Suprapubic skin (tissue), 4 donors: Measurements from ENCODE around the gene HNRNPH3. TPM values are rescaled to one million over a fixed set of nuclear protein-coding genes. Genes with fewer than 3 reads are reported as not detected.
"Not testable (repeated sequence)": the region's sequence is repeated elsewhere in the genome, so short reads cannot be mapped to it uniquely, and the experiment has no call there.

Source experiments
- DNase-seq, 2 donors: peaks; one replicate each; pipeline ENCODE4 v3.0.0-alpha.2; 2019; ENCODE audit warnings: low spot score in 2 of 2
- H3K27ac ChIP-seq: fragments of 200-600 bp; sonication (generic); one replicate; pipeline ENCODE4 v1.5.1; 2019
- H3K27me3 ChIP-seq: fragments of 200-600 bp; sonication (generic); one replicate; pipeline ENCODE4 v1.5.1; 2019
- H3K36me3 ChIP-seq: fragments of 200-600 bp; sonication (generic); one replicate; pipeline ENCODE4 v1.5.1; 2019
- H3K4me1 ChIP-seq: fragments of 200-600 bp; sonication (generic); one replicate; pipeline ENCODE4 v1.5.1; 2019
- H3K4me3 ChIP-seq: fragments of 200-600 bp; sonication (generic); one replicate; pipeline ENCODE4 v1.5.1; 2019; ENCODE audit warnings: mild to moderate bottlenecking
- H3K9me3 ChIP-seq: fragments of 200-600 bp; sonication (generic); one replicate; pipeline ENCODE4 v1.5.1; 2019
- CTCF ChIP-seq, 2 donors: fragments of 200-600 bp in 1 of 2; fragments of 450-650 bp in 1 of 2; sonication (generic) in 1 of 2; IDR thresholded peaks; one replicate each; pipeline ENCODE4 v1.5.1; 2016 to 2019; ENCODE audit warnings: antibody characterized with exemption in 2 of 2, mild to moderate bottlenecking in 1 of 2, moderate library complexity in 1 of 2
- EP300 ChIP-seq: sonication (generic); formaldehyde crosslinking; IDR thresholded peaks from one replicate; pipeline ENCODE4 v1.6.1; 2017; ENCODE audit warnings: antibody characterized with exemption
- POLR2A ChIP-seq, 2 donors: fragments of 450-650 bp; IDR thresholded peaks; one replicate each; pipeline ENCODE4 v1.6.1; 2017; ENCODE audit warnings: antibody characterized with exemption in 2 of 2, mild to moderate bottlenecking in 2 of 2, moderate library complexity in 2 of 2
- POLR2AphosphoS5 ChIP-seq, 3 donors: sonication (generic); formaldehyde crosslinking; IDR thresholded peaks; one replicate each; pipeline ENCODE4 v1.6.1; 2017; ENCODE audit warnings: antibody characterized with exemption in 3 of 3
- WGBS: methylation state at CpG from one replicate; pipeline ENCODE4 v1.1.5; 2018; 5-methylcytosine and 5-hydroxymethylcytosine counted together
- total RNA-seq, 4 donors: library from RNA; depleted of rRNA; stranded (reverse); fragments of >200 nt; gene quantifications; one replicate each; pipeline ENCODE4 v1.1.0, GENCODE V29; 2016

The HNRNPH3 gene
- total RNA-seq, 4 donors from 2014 or later: 29.0 to 58.5 (median 43.9) TPM

DNA sequence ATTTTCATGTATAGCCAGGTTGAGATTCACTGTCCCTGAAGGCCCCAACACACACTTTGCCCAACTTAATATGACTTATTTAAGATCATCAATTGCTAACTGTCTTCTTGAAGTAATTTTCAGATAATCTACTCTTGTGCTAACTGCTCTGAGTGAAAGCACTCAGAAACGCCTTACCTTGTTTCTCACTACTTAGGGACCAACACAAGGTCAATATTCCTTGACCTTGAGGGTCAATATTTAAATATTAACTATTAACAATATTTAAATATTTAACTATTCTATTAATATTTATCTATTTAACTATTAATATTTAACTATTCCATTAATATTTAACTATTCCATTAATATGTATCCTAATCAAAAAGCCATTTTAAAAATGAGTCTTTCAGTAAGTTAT is 26.0 kb upstream of the HNRNPH3 start:
- no peak overlapping the region for H3K4me3 ChIP-seq

GRCh38 chr10:68310531-68310930 is 21.3 kb upstream of the HNRNPH3 start:
- Histone ChIP-seq H3K27ac (no peak overlapping the region), H3K27me3 (no peaks in the 10 kb centered on the region), H3K36me3 (no peaks in the 10 kb centered on the region), H3K4me1 (no peaks in the 10 kb centered on the region), H3K4me3 (no peak overlapping the region), H3K9me3 (no peaks in the 10 kb centered on the region)
- TF ChIP-seq POLR2AphosphoS5 (IDR thresholded peaks at IDR 0.05) (no peak), POLR2A (IDR thresholded peaks at IDR 0.05) (no peak), CTCF (IDR thresholded peaks at IDR 0.05) (no peak), EP300 (no peak)
- no peak for DNase-seq

More for the DNA sequence above, 26.0 kb upstream of the HNRNPH3 start:
- H3K4me1 ChIP-seq: no peaks in the 10 kb centered on the region
- no peaks in the 10 kb centered on the region for H3K27me3 ChIP-seq
- no peak overlapping the region for H3K27ac ChIP-seq
- H3K36me3 ChIP-seq: no peaks in the 10 kb centered on the region
- TF ChIP-seq POLR2A (IDR thresholded peaks at IDR 0.05) (no peak), POLR2AphosphoS5 (IDR thresholded peaks at IDR 0.05) (no peak), CTCF (IDR thresholded peaks at IDR 0.05) (no peak), EP300 (no peak)
- H3K9me3 ChIP-seq: no peaks in the 10 kb centered on the region
- WGBS: 0% methylated on average over 1 of the region's 1 CpG
- DNase-seq: no peak

DNA sequence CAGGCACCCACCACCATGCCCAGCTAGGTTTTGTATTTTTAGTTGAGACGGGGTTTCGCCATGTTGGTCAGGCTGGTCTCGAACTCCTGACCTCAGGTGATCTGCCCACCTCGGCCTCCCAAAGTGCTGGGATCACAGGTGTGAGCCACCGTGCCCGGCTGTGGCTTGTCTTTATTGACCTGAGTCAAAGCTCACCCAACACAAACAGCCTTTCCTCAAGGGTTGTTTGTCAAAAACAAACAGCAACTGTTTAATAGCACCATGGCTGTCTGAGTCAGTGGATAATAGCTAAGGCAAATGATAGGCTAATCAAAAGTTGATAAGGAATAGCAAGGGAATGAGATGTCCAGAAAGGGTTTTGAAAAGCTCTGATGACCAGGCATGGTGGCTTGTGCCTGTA is 16.9 kb upstream of the HNRNPH3 start:
- not testable (repeated sequence) for H3K4me1 ChIP-seq, H3K27me3 ChIP-seq, H3K27ac ChIP-seq, H3K4me3 ChIP-seq, H3K9me3 ChIP-seq, H3K36me3 ChIP-seq, DNase-seq
- 96% methylated on average over 6 of the region's 6 CpGs for WGBS

DNA sequence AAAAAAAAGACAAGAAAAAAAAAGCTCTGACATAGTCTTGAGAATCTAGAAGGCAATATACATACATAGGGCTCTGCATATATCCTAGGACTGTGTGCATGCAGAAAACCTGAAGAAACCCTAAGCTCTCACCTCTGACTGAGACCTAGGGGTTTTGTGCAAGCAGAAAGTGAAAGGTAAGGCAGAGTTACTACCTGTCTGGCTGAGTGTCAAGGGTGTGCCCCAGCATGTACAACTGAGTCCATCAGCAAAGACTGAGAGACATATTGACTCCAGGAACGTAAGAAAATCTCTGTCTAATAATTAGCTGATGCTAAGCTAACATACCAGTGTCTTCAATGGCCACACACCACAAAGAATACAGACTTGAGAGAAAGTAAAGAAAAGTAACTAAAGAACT is 16.3 kb upstream of the HNRNPH3 start:
- 61% methylated on average over 1 of the region's 1 CpG for WGBS
- Histone ChIP-seq H3K27ac (no peak overlapping the region), H3K4me3 (no peak overlapping the region), H3K27me3 (no peaks in the 10 kb centered on the region), H3K4me1 (no peaks in the 10 kb centered on the region), H3K36me3 (no peaks in the 10 kb centered on the region), H3K9me3 (no peaks in the 10 kb centered on the region)
- no peak for DNase-seq
- no peak for TF ChIP-seq POLR2AphosphoS5 (IDR thresholded peaks at IDR 0.05)
- no peak for TF ChIP-seq POLR2A (IDR thresholded peaks at IDR 0.05)
- no peak for TF ChIP-seq CTCF (IDR thresholded peaks at IDR 0.05)
- TF ChIP-seq EP300: no peak

DNA sequence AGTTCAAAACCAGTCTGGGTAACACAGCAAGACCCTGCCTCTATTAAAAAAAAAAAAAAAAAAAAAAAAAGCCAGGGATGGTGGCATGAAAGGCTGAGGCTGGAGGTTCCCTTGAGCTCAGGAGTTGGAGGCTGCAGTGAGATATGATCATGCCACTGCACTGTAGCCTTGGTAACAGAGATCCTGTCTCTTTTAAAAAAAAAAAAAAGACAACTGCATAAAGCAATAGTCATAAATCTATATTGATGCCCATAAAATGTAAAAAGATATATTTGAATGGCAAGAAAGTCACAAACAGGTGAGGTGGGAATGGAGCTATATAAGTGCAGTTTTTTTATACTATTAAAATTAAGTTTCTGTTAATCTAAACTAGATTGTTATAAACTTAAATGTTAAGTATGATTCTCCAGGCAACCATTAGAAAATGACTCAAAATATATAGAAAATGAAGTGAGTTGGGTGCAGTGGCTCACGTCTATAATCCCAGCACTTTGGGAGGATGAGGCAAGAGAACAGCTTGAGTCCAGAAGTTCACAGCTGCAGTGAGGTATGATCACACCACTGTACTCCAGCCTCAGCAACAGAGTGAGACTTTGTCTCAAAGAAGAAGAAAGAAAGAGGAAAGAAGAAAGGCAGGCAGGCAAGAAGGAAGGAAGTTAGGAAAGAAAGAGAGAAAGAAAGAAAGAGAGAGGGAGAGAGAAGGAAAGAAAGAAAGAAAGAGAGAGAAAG is 13.4 kb upstream of the HNRNPH3 start:
- DNase-seq: no peak
- no peak overlapping the region for H3K4me3 ChIP-seq
- no peaks in the 10 kb centered on the region for H3K36me3 ChIP-seq
- no peaks in the 10 kb centered on the region for H3K4me1 ChIP-seq
- TF ChIP-seq POLR2AphosphoS5 (IDR thresholded peaks at IDR 0.05) (no peak), POLR2A (IDR thresholded peaks at IDR 0.05) (no peak), CTCF (IDR thresholded peaks at IDR 0.05) (no peak), EP300 (no peak)
- 90% methylated on average over 1 of the region's 1 CpG for WGBS
- no peaks in the 10 kb centered on the region for H3K27me3 ChIP-seq
- no peaks in the 10 kb centered on the region for H3K9me3 ChIP-seq
- H3K27ac ChIP-seq: no peak overlapping the region

GRCh38 chr10:68324396-68324795 is 7.5 kb upstream of the HNRNPH3 start:
- not testable (repeated sequence) for H3K36me3 ChIP-seq, H3K27me3 ChIP-seq, H3K9me3 ChIP-seq, H3K4me3 ChIP-seq, DNase-seq, H3K27ac ChIP-seq
- peaks cover 22% of the 10 kb centered on the region for H3K4me1 ChIP-seq
- WGBS: 91% methylated on average over 4 of the region's 4 CpGs
